Activated CD8-positive, alpha-beta memory T cell treated with anti-CD3 and anti-CD28 coated beads, Interleukin-2, amount 50 U/mL, for 24 hours (primary cell): ENCODE results near the gene STAT6.
"Not testable (repeated sequence)": the region's sequence is repeated elsewhere in the genome, so short reads cannot be mapped to it uniquely, and the experiment has no call there.

Experiments used
- DNase-seq: peaks from one replicate; pipeline ENCODE4 v3.0.0-alpha.2; 2020; ENCODE audit errors: extremely low read depth

STAT6 gene

DNA sequence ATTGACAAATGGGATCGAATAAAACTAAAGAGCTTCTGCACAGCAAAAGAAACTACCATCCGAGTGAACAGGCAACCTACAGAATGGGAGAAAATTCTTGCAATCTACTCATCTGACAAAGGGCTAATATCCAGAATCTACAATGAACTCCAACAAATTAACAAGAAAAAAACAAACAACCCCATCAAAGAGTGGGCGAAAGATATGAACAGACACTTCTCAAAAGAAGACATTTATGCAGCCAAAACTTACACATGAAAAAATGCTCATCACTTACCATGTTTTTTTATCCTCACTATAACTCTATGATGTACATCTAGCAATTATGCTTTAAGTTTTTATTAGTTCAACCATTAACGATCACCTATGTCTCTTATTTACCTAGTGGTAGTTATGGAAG is 57.3 kb downstream of the STAT6 start:
- DNase-seq = not testable (repeated sequence)

DNA sequence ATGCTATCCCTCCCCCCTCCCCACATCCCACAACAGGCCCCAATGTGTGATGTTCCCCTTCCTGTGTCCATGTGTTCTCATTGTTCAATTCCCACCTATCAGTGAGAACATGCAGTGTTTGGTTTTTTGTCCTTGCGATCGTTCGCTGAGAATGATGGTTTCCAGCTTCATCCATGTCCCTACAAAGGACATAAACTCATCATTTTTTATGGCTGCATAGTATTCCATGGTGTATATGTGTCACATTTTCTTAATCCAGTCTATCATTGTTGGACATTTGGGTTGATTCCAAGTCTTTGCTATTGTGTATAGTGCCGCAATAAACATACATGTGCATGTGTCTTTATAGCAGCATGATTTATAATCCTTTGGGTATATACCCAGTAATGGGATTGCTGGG is 58.0 kb downstream of the STAT6 start:
- not testable (repeated sequence) for DNase-seq

DNA sequence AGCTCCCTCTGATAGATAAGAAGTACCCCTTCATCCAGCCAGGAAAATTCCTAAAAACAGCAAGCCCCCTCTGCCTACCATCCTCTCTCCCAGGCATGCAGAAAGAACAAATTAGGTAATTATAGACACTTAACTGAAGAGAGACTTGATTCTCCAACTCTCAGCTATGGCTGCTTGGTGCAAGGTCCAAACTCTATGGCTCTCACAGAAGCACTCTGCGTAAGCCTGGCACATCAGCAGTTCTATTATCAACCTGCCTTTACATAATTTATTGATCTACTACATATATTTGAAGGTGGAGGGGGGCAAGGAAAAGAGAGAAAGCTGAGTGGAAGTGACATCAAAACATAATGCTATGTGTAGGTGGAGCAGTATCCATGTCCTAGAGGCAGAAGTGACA is 60.2 kb downstream of the STAT6 start:
- no peak for DNase-seq

DNA sequence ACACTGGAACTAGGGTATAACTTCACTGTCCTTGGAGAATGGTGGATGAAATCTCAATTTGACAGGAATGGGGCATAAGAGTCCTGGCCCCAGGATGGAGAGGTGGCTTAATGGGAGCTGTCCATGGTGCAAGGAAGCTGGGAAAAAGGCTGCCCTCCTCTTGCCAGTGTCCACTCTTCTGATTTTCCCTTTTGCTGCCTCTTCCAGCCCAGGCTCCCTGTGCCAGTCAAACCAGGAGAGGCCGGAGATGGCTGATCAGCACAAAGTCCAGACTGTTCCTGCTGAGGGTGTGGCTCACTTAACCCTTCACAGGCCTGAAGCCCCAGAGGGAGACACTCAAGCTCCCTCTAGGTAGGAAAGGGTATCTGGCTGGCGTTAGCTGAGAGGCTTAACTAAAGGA is 61.3 kb downstream of the STAT6 start, which contains the start of gene MYO1A:
Gene MYO1A (minus strand): TSS at position 240 of the 400 bp plus-strand sequence. CDS start 1,806 bp downstream, outside the sequence.
- no peak for DNase-seq

DNA sequence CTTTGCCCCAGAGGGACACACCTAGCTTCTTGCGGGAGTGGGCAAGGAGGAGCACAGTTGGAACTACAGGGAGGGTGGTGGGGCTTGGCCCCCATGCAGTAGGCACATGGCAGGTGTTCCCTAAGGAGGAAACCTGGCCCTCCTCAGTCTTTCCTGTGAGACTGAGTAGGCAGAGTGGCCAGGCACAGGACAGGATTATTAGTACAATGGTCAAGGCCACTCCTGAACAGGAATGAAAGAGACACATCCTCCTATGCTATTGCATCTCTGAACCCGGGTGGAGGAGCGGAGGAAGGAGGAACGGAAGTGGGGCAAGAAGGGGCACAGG is 62.1 kb downstream of the STAT6 start:
- DNase-seq = no peak

DNA sequence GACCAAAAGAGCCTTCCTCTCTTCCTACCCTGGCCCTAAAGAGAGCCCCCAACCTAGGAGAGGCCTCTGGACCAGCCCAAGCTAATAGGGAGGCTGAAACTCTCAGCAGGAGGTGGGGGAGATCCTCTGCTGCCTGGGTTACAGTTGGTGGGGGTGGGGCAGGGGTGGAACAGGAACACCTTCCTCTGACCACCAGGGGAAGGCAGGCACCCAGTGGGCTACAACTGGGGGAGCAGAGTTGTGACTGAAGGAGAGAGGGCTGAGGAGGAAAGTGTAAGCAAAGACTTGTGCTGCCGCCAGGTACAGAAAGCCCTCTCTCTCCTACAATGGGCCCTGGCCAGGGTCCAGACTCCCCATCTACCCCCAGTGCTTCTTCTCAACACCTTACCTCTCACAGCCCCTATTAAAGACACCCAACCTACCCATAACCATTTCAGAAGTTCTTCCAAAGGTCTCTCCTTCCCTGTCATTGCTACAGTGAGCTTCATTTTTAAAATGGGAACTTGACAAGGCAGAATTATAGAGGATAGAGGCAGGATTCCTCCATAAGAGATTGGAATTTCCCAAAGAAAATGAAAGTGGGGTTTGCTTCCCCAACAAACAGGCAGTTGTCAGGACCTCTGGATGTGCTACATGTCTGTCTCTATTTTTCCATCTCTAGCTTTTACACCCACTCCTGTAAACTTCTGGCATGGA is 62.6 kb downstream of the STAT6 start:
- DNase-seq = no peak

DNA sequence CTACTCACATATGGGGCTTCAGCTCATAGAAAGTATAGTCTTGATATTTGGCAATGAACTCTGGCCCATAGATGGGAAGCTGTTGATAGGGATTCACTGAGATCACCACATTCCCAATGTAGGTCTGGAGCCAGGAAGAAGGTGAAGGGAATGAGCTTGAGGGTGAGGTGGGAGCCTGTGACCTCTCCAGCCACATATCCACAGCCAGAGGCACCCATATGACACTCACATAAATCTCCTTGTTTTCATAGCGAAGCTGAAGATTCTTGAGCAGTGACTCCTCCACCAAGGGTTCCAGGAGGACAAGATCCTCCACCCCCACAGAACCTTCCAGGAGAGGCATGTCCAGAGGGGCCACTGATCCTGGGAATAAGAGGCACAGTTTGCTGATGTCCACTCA is 63.2 kb downstream of the STAT6 start:
- DNase-seq = no peak

DNA sequence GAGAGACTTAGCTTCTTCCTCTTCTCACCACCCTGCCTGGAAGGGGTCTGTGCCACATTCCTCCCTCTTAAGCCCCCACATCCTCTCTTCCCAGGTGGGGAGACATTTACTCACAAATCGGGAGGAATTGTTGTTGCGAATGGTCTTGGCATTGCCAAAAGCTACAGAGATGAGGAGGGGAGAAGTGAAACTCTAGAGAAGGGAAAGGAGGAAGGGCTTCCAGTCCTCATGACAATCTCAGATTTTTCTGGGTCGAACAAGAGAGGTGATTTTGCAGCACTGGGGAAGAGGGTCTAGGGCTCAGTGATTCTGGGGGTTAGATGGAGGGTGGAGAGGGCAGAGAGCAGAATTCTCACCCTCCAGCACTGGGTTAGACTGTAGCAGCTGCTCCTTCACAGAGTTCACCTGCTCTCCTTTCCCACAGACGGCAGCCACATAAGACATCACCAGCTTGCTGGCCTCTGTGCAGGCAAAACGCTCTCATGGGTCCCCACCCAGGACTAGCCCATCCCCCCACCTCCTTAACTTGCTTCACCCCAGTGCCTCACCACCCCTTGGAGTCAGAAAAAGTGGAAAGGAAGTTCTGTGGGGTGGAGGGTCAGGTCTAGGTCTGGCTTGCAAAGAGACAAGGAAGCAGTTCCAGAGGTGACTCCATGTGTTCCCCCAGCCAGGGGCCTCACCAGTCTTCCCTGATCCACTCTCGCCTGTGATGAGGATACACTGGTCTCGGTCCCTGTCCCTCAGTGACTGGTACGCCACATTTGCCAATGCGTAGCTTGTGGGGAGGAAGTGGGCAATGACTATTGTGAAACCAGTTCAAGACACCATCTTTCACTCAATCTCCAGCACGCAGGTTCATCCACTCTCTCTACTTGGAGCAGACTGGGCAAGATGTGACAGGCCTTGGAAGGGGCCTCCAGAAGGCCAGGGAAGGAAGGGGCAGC is 63.9 kb downstream of the STAT6 start:
- peak; percentile 20 for DNase-seq

DNA sequence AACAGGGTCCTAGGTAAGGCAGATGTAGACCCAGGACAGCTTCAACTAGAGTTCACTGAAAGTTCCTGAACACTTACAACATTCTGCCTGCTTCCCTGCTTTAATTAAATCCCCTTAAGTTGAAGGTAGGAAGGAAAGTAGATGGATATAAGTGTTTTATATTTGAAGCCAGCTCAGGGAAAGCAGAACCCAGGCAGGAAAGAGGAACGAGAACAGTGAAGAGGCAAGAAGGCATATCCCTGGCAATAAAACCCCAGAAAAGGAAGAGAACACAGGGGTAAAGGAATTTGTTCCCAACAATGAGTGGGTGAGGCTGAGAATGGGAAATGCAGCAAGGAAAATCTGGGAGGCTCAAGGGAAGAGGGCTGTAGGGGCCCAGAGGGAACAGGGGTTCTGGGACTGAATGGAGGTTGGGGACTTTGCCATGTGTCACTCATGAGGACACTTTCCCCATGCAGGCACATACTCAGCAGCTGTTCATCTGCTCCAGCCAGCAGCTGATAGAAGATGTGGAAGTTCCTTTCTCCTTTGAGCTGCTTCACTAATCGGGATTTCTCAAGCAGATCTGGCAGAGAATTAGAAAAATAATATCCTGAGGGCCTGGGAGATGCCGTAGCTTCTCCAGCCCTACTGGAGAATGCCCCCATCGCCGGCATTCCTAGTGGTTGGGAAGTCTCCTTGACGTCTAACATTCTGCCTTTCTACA is 64.9 kb downstream of the STAT6 start:
- no peak for DNase-seq
